HG02884 (cell line): ENCODE measurements around the gene NRP2.
A peak's percentile ranks its signal among the peaks of the same experiment; 100 is the strongest.

ENCODE experiments used
- ATAC-seq: cut with Tn5 transposase; IDR thresholded peaks from one replicate; pipeline ENCODE4 v1.9.1; 2021; ENCODE audit warnings: mild to moderate bottlenecking, moderate library complexity; ENCODE audit not compliant: unreplicated experiment

NRP2 gene

GRCh38 chr2:205706769-205707381 lies 24.6 kb downstream of the NRP2 start:
- peak; percentile 94 for ATAC-seq

- ATAC-seq: no peak
Observed at GRCh38 chr2:205708231-205708631, 25.9 kb downstream of the NRP2 start.

- no peak for ATAC-seq
Observed at GRCh38 chr2:205709319-205709718, 27.0 kb downstream of the NRP2 start.

GRCh38 chr2:205712508-205712907 lies 30.2 kb downstream of the NRP2 start:
- ATAC-seq: no peak

GRCh38 chr2:205713086-205713485 lies 30.8 kb downstream of the NRP2 start:
- no peak for ATAC-seq

GRCh38 chr2:205714058-205714776 lies 31.9 kb downstream of the NRP2 start:
- peak; percentile 75 for ATAC-seq

- no peak for ATAC-seq
Observed at GRCh38 chr2:205714789-205715720, 32.8 kb downstream of the NRP2 start.

GRCh38 chr2:205715831-205716525 lies 33.7 kb downstream of the NRP2 start:
- no peak for ATAC-seq

- ATAC-seq: no peak
Observed at GRCh38 chr2:205717175-205717846, 35.0 kb downstream of the NRP2 start.

GRCh38 chr2:205717999-205718398 lies 35.7 kb downstream of the NRP2 start:
- no peak for ATAC-seq

GRCh38 chr2:205719847-205720246 lies 37.5 kb downstream of the NRP2 start:
- no peak for ATAC-seq

- ATAC-seq: no peak
Observed at GRCh38 chr2:205720451-205720902, 38.2 kb downstream of the NRP2 start.

- no peak for ATAC-seq
Observed at GRCh38 chr2:205721057-205721449, 38.8 kb downstream of the NRP2 start.

GRCh38 chr2:205722283-205722918 lies 40.1 kb downstream of the NRP2 start:
- ATAC-seq: no peak

- ATAC-seq: no peak
Observed at GRCh38 chr2:205723179-205723578, 40.9 kb downstream of the NRP2 start.

GRCh38 chr2:205725059-205725458 lies 42.8 kb downstream of the NRP2 start:
- no peak for ATAC-seq

GRCh38 chr2:205726506-205726905 lies 44.2 kb downstream of the NRP2 start:
- no peak for ATAC-seq

GRCh38 chr2:205727174-205727573 lies 44.9 kb downstream of the NRP2 start:
- no peak for ATAC-seq

- ATAC-seq: no peak
Observed at GRCh38 chr2:205728366-205728765, 46.1 kb downstream of the NRP2 start.

- no peak for ATAC-seq
Observed at GRCh38 chr2:205730191-205730590, 47.9 kb downstream of the NRP2 start.
